ENCODE data around the gene LRIG1. TPM values are rescaled to one million over a fixed set of nuclear protein-coding genes. Genes with fewer than 3 reads are reported as not detected.

LRIG1 gene
- total RNA-seq, 1 experiment from 2014 or later: 2.2 TPM

GRCh38 chr3:66439666-66440344 is 61.0 kb downstream of the LRIG1 start:
- Histone ChIP-seq H3K4me2 (ENCODE audit: low read length) (no peak overlapping the region), H3K9ac (ENCODE audit: low read length) (no peak overlapping the region), H3K4me3 (ENCODE audit: low read length) (no peak overlapping the region), H3K79me2 (ENCODE audit: low read length) (no peaks in the 10 kb centered on the region), H2AFZ (ENCODE audit: low read length) (no peak overlapping the region), H3F3A (ENCODE audit: low read length, unreplicated experiment) (no peaks in the 10 kb centered on the region), H4K20me1 (ENCODE audit: low read length) (no peaks in the 10 kb centered on the region), H3K36me3 (ENCODE audit: low read depth, low read length) (no peaks in the 10 kb centered on the region), H3K9me3 (ENCODE audit: low read length) (no peaks in the 10 kb centered on the region), H3K27me3 (ENCODE audit: low read length) (no peaks in the 10 kb centered on the region), H3K27ac (ENCODE audit: low read length) (no peak overlapping the region), H3K9me2 (replicated peaks; ENCODE audit: low read length) (no peaks in the 10 kb centered on the region), H3K4me1 (ENCODE audit: insufficient read depth, low read length) (peaks cover 8% of the 10 kb centered on the region; the same call in 1 of the 2 replicates)
- intact Hi-C loops (cut with micrococcal nuclease): no loop called here
- ATAC-seq (no peak), DNase-seq (no peak)
- POLR2A ChIA-PET (ENCODE audit: unreplicated experiment): no interaction called here
- no TSS peak for BruUV-seq (replicated peaks)
- CTCF ChIA-PET: no interaction called here
- TF ChIP-seq CTCF (conservative IDR thresholded peaks at IDR 0.05; ENCODE audit: low read depth, low read length) (no peak), EZH2 (IDR thresholded peaks at IDR 0.05; ENCODE audit: low read length, unreplicated experiment) (no peak), EZH2phosphoT487 (IDR thresholded peaks at IDR 0.05; ENCODE audit: borderline replicate concordance, low read length) (no peak)

GRCh38 chr3:66438046-66438445 is 62.8 kb downstream of the LRIG1 start:
- no TSS peak for BruUV-seq (replicated peaks)
- no peak for ATAC-seq

More at GRCh38 chr3:66438046-66438445, 62.8 kb downstream of the LRIG1 start:
- H3K4me2 ChIP-seq (ENCODE audit: low read length): no peak overlapping the region
- no peak for DNase-seq
- H3K36me3 ChIP-seq (ENCODE audit: low read depth, low read length): no peaks in the 10 kb centered on the region
- H3F3A ChIP-seq (ENCODE audit: low read length, unreplicated experiment): no peaks in the 10 kb centered on the region
- no peaks in the 10 kb centered on the region for H4K20me1 ChIP-seq (ENCODE audit: low read length)
- no peaks in the 10 kb centered on the region for H3K9me3 ChIP-seq (ENCODE audit: low read length)
- H3K27ac ChIP-seq (ENCODE audit: low read length): no peak overlapping the region
- H3K27me3 ChIP-seq (ENCODE audit: low read length): no peaks in the 10 kb centered on the region
- peaks cover 8% of the 10 kb centered on the region; the same call in 1 of the 2 replicates for H3K4me1 ChIP-seq (ENCODE audit: insufficient read depth, low read length)
- H2AFZ ChIP-seq (ENCODE audit: low read length): no peak overlapping the region
- intact Hi-C loops (cut with micrococcal nuclease): no loop called here
- H3K79me2 ChIP-seq (ENCODE audit: low read length): no peaks in the 10 kb centered on the region
- TF ChIP-seq CTCF (conservative IDR thresholded peaks at IDR 0.05; ENCODE audit: low read depth, low read length) (no peak), EZH2phosphoT487 (IDR thresholded peaks at IDR 0.05; ENCODE audit: borderline replicate concordance, low read length) (no peak), EZH2 (IDR thresholded peaks at IDR 0.05; ENCODE audit: low read length, unreplicated experiment) (no peak)
- POLR2A ChIA-PET (ENCODE audit: unreplicated experiment): no interaction called here
- CTCF ChIA-PET: no interaction called here
- no peak overlapping the region for H3K4me3 ChIP-seq (ENCODE audit: low read length)
- no peak overlapping the region for H3K9ac ChIP-seq (ENCODE audit: low read length)
- H3K9me2 ChIP-seq (replicated peaks; ENCODE audit: low read length): no peaks in the 10 kb centered on the region

Data from PC-3 (cell line).